ENCODE data around the gene KCMF1.

The KCMF1 gene

GRCh38 chr2:84986018-84986417 is 15.1 kb downstream of the KCMF1 start:
- no peak for DNase-seq

GRCh38 chr2:84989422-84989821 is 18.5 kb downstream of the KCMF1 start:
- no peak for DNase-seq

DNA sequence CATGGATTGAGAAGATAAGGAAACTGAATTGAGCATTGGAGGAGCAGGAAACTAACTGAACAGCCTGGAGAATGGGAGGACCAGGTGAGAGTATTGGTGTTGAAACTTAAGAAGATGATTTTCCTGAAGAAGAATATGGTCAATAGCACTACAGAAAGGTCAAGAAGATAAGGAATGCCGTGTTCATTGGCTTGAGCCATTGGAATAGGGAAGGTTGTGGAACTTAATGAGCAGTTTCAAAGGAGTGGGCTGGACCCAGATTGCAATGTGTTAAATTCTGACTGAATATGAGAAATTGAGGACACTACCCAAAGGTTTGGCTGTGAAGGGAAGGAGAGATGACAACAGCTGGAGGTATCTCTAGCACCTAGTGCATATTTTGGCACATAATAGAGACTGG is 19.0 kb downstream of the KCMF1 start:
- DNase-seq = no peak

DNA sequence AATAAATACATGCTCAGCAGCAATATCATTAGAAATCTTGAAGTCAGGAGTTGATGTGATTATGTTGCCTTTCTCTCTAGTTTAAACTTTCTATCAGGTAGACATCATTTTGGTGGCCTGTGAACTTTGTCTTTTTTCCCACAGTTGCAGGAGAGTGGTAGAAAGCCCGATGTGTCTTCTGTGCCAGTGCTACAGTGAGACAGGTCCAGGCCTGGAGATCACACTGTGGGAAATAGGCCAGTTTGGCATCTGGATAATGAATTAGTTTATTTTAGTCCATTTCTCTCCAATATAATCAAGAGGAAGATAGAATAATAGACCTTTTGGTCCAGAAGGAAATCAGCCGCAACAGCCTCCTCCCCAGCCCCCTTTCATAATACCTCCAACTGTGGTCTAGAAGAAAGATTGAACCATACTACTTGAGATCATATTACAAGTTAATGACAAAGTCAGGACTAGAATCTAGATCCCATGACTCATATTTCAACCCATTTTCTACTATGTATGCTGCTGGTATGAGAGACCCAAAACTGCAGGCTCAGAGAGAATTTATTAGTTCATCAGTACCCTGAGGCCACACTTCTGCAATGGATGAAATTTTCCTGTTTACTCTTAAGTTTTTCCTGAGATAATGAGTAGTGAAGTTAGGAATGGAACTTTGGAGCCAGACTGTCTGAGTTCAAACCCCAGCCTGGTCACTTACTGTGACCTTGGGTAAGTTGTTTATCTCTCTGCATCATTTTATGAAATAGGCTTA is 20.6 kb downstream of the KCMF1 start:
- DNase-seq = no peak

- no peak for DNase-seq
These were observed 24.9 kb downstream of the KCMF1 start for GRCh38 chr2:84995826-84996225.

DNA sequence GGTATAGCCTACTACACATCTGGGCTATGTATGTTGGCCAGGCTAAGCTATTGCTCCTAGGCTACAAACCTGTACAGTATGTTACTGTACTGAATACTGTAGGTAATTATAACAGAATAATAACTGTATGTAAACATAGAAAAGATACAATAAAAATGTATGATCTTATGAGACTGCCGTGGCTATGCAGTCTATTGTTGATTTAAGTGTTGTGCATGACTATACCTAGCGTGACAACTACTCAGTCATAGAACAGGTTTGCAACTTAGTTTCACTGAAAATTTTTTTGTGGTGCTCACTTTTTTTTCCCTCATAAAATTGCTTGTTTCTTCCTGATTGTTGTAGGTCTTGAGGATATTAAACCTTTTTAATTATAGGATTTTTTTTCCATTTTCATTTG is 25.9 kb downstream of the KCMF1 start:
- no peak for DNase-seq

DNA sequence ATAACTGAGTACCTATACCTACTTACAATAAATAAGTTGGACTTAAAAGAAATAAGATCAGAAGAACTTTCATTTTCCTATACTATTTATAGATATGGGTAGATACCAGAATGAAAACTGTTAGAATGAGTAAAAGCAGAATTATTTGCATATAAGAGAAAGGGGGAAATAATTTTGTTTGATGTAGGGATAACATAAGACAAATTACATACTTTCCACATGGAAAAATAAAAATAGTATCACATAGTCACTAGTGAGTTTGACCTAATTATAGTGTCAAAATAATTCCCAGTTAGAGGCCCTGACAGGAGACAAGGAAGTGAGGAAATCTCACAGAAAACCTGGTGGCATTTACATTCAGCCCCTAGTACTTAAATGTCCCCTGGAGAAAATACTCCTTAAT is 28.6 kb downstream of the KCMF1 start:
- DNase-seq = no peak

- peak; percentile 11 for DNase-seq
These were observed 30.6 kb downstream of the KCMF1 start for GRCh38 chr2:85001595-85001994.

GRCh38 chr2:85002534-85002933 is 31.6 kb downstream of the KCMF1 start:
- DNase-seq = no peak

GRCh38 chr2:85008252-85008651 is 37.3 kb downstream of the KCMF1 start:
- no peak for DNase-seq

- no peak for DNase-seq
These were observed 38.2 kb downstream of the KCMF1 start for GRCh38 chr2:85009019-85009618.

GRCh38 chr2:85010404-85010803 is 39.4 kb downstream of the KCMF1 start:
- DNase-seq = no peak

DNA sequence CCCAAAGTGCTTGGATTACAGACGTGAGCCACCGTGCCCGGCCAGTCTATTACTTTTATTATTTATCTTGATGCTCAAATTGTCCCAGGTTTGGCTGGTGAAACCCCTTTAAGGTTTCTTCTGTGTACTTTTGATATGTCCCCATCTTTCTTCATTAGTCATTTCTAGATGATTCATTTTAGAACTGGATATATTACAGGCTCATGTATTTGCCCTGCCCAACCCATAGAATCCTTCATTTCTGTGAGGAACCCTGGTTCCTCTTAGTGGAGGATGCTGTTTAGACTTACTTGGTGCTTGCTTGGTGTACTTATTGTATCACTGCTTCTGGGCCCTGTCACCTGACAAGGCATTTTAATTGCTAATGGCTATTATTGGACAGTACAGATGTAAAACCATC is 40.1 kb downstream of the KCMF1 start:
- no peak for DNase-seq

- DNase-seq = no peak
These were observed 40.8 kb downstream of the KCMF1 start for GRCh38 chr2:85011747-85012146.

GRCh38 chr2:85012431-85012830 is 41.5 kb downstream of the KCMF1 start:
- no peak for DNase-seq

DNA sequence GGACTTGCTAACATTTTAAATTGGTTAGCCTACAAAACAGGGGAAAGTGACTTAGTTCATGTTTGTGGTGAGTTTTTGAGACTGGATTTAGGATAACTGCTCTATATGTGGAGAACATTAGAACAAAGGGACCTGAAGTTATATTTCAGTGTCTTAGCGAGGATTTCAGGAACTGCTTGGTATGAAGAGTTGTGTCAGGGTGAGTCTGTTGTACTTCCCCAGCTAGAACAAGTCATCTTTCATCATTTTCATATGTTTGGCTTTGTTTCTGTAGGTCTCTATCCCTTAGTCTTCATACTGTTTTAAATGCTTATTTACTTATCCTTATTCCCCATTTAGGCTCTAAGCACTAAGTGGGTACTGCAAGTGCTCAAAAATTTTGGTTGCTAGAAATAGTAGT is 41.9 kb downstream of the KCMF1 start:
- no peak for DNase-seq

DNA sequence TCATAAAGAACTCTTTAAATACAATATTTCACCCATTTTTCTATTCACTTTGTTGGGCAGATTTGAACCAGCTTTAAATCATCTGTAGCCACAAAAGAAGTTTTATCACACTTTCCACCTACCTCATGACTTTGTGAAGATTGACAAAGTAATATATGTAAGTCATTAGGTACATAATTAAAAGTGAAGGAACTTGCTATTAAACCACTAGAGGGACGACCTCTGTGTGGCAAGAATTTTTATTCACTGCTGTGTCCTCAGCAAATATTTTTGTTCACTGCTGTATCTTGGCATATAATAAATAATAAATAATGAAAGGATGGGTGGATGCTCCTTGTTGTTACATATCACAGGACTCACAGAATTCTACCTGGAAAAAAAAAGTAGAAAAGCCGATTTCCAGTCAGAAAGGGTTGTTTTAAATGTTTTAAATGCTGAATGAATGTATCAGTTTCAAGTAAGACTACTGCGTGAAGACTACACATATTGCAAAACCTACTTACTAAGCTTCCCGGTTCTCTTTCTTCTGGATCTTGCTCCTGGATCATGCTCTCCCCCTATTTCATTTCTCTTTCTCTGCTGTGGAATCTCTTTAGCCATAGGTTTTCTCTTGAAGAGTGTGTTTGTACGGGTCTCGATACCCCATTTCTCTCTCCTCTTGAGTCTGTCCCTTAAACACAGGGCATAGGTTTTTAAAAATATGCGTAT is 44.8 kb downstream of the KCMF1 start:
- DNase-seq = no peak

DNA sequence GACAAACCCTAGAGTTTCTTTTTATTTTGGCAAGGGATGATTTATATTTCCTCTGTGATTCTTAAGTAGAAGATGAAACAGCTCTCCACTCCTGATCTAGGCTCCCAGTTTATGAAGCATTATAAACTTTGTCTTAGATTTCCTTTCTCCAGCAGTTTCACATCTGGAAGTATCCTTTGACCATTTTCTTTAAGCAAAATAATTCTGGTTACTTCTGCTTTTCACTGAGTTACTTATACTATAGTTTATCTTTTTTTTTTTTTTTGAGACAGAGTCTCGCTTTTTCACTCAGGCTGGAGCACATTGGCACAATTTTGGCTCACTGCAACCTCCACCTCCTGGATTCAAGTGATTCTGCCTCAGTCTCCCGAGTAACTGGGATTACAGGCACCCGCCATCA is 45.5 kb downstream of the KCMF1 start:
- no peak for DNase-seq

DNA sequence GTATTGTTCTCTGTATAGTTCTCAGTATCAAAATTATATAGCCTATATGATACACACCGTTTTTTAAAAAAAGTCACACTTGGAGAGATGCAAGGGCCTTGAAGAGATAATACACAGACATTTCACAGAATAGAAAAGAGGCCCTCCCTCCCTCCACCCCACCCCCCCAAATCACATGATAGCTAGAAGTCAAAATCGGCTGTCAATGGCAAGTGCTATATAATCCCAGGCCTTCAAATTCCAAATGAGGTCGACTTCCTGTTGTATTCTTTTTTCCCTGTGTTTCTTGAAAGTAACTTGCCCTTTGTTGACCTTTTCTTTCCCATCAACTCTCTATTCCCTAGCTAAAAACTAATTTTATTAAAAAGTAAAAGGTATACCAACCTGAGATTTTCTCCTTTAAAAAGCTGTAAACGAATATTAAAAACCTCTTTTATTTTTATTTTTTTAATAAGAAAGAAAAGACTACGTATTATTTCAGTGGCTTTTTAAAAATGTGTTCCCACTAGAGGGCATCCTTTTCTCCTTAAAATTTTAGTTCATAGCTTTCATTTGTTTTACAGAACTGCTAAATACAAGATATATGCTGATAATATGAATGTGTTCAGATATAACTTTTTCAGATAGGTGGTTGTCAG is 46.6 kb downstream of the KCMF1 start:
- peak; percentile 33 for DNase-seq

DNA sequence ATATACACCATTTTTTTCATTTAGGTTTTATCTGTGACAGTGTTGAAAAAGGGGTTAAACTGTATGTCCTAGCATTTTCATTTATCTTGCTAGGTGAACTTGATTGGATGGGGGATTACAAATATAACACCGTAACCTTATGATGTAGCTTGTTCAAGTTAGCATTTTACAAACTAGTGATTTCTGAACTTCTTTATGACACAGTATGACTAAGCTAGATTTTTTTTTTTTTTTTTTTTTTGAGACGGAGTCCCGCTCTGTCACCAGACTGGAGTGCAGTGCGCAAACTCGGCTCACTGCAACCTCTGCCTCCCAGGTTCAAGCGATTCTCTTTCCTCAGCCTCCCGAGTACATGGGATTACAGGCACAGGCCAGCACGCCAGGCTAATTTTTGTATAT is 47.1 kb downstream of the KCMF1 start:
- DNase-seq = no peak

DNA sequence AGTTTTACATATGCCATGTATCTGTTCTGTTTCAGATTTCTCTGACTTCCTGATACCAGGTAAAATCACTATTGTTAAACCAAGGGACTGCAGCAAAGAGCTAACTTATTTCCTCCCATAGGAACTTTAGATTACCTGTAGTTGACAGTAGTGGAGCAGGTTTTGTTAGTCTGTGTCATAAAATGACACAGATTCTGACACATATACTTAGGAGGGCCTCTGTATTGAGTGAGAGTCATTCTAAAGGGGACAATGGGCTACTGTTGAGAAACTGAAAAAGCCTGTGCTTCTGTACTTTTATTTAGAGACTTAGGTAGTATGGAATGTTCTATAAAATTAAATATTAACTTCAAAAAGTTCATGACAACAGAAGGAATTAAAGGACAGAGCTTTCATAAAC is 48.2 kb downstream of the KCMF1 start:
- DNase-seq = no peak

DNA sequence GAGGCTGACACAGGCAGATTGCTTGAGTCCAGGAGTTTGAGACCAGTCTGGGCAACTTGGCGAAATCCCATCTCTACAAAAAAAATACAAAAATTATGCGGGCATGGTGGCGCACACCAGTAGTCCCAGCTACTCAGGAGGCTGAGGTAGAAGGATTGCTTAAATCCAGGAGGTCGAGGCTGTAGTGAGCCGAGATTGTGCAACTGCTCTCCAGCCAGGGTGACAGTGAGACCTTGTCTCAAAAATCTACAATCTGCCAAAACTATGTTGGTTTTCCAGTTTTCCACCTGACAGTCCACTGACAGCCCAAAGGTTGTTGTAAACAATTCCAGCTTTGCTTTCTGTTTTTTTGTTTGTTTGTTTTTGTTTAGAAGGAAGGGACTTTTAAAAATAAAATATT is 51.3 kb downstream of the KCMF1 start:
- DNase-seq = no peak

DNA sequence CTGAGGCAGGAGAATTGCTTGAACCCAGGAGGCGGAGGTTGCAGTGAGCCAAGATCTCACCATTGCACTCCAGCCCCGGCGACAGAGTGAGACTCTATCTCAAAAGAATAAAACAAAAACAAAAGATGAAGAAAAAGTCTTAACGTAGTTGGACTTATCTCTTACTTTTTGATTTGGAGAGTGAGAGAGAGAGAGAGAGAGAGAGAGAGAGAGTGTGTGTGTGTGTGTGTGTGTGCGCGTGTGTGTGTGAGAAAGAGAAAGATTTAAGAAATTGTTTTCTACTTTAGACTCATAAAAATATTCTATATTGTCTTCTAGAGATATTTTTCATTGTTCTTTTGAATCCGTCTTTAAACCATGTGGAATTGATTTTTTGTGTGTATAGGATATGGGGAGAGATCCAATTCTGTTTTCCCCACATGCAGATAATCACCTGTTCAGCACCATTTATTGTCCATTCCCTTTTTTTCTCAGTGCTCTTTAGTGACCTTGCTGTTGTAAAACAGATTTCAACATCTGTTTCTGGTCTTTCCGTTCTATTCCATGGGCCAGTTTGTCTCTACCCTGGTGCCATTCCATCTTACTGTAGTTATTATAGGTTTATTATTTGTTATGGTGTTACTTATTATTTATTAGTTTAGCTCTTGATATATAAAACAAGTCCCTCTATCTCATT is 53.5 kb downstream of the KCMF1 start:
- DNase-seq = no peak
